ENCODE data around the gene ZNF638. TPM values are rescaled to one million over a fixed set of nuclear protein-coding genes. Genes with fewer than 3 reads are reported as not detected.

The ZNF638 gene
- total and polyA plus RNA-seq, 9 of the 15 experiments (the other 6 are each of a cell fraction or from before 2014, with no cell fraction given) = 53.3 to 165 (median 98.8) TPM

GRCh38 chr2:71452565-71452964, 121.0 kb downstream of the ZNF638 start (continued):
- no peak for TF ChIP-seq ZNF263 (CRISPR knock-in tag; IDR thresholded peaks at IDR 0.05; ENCODE audit: borderline replicate concordance)
- TF ChIP-seq ZBTB9 (CRISPR knock-in tag; IDR thresholded peaks at IDR 0.05) = no peak
- TF ChIP-seq BHLHE40 (IDR thresholded peaks at IDR 0.05; ENCODE audit: low read length) = no peak
- TF ChIP-seq SMC3 (conservative IDR thresholded peaks at IDR 0.05; ENCODE audit: insufficient read depth, low read depth, low read length) = no peak
- no peak for TF ChIP-seq ZNF217 (CRISPR knock-in tag; IDR thresholded peaks at IDR 0.05)
- no peak for TF ChIP-seq WHSC1 (IDR thresholded peaks at IDR 0.05; ENCODE audit: low read length)
- TF ChIP-seq HMG20B (CRISPR knock-in tag; IDR thresholded peaks at IDR 0.05) = no peak
- TF ChIP-seq PHF21A (IDR thresholded peaks at IDR 0.05; ENCODE audit: borderline replicate concordance, low read depth) = peak; percentile 57; the same call in 1 of the 2 replicates
- peak; percentile 21; the same call in 1 of the 2 replicates for TF ChIP-seq TAL1 (IDR thresholded peaks at IDR 0.05)
- no peak for TF ChIP-seq PHB2 (IDR thresholded peaks at IDR 0.05; ENCODE audit: low read depth)
- no peak for TF ChIP-seq FOXA1 (IDR thresholded peaks at IDR 0.05; ENCODE audit: borderline replicate concordance)
- TF ChIP-seq PHF8 (IDR thresholded peaks at IDR 0.05; ENCODE audit: borderline replicate concordance, low read length) = no peak
- peak; percentile 15 to 48; a peak in 2 of 4 replicates for TF ChIP-seq FOXK2 (conservative IDR thresholded peaks at IDR 0.05 in 1 of 2, IDR thresholded peaks at IDR 0.05 in 1 of 2; ENCODE audit: low read depth in 2 of 2)
- peak; percentile 76 for TF ChIP-seq PRDM10 (IDR thresholded peaks at IDR 0.05; ENCODE audit: partially characterized antibody)
- no peak for TF ChIP-seq ZKSCAN8 (CRISPR knock-in tag; IDR thresholded peaks at IDR 0.05)
- 0 out of 2 replicates have a peak, but pooled peaks have one; percentile 12 for TF ChIP-seq C11orf30 (IDR thresholded peaks at IDR 0.05; ENCODE audit: low read depth)
- no peak for TF ChIP-seq CREB1 (IDR thresholded peaks at IDR 0.05)
- no peak for TF ChIP-seq CREB1 (CRISPR knock-in tag; IDR thresholded peaks at IDR 0.05)
- TF ChIP-seq AFF1 (IDR thresholded peaks at IDR 0.05; ENCODE audit: low read depth in 1 of 2, partially characterized antibody in 2 of 2) = no peak
- TF ChIP-seq RAD21 (CRISPR knock-in tag; conservative IDR thresholded peaks at IDR 0.05 in 1 of 2, IDR thresholded peaks at IDR 0.05 in 1 of 2) = peak in 1 of 2 experiments; percentile 51; a peak in 2 of 4 replicates
- no peak for TF ChIP-seq ZNF274 (IDR thresholded peaks at IDR 0.05; ENCODE audit: borderline replicate concordance, low read depth, low read length)

Measured in K562 (cell line).